ENCODE results near the gene NISCH.

Gene NISCH

DNA sequence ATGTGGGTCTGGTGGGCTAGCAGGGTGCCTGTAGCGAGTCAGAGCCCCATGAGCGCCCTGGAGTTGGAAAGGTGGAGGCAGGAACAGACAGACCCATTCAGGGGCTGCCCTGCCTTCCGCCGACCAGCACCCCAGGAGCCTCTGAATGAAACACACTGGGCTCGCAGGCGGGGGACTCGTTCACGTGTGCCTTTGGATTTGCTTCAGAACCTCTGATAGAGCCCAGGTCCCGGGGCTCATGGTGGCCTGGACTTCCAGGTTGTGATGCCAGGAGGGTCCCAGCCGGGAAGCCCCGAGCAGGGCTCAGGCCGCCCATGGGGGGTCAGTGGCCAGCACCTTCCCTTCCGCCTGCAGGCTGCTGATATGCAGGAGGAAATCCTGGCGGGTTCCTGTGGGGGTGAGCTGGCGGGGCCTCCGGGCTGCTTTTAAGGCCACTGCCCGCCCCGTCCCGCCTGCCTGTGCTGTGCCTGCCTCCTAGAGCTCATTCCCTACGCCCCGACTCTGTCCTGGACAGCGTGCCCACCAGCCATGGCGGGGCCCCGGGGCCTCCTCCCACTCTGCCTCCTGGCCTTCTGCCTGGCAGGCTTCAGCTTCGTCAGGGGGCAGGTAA, 39.6 kb downstream of the NISCH start, which contains the start of gene STAB1:
Gene STAB1 (plus strand): TSS at position 453 of the 610 bp plus-strand sequence. CDS start 76 bp downstream, at position 529.
- Histone ChIP-seq H3K9me3 (ENCODE audit: severe bottlenecking) (no peaks in the 10 kb centered on the region), H3K4me1 (ENCODE audit: insufficient read depth, poor library complexity, severe bottlenecking) (no peaks in the 10 kb centered on the region), H3K27me3 (ENCODE audit: insufficient read depth, poor library complexity, severe bottlenecking) (no peaks in the 10 kb centered on the region), H3K36me3 (ENCODE audit: low read depth) (peaks cover 13% of the 10 kb centered on the region; the same call in 1 of the 2 replicates), H3K4me3 (ENCODE audit: severe bottlenecking) (no peak within 1 kb of the TSS), H3K27ac (ENCODE audit: poor library complexity, severe bottlenecking) (no peak within 1 kb of the TSS)
- no peak for ATAC-seq (ENCODE audit: low read depth)
- TF ChIP-seq, protein P1, sequence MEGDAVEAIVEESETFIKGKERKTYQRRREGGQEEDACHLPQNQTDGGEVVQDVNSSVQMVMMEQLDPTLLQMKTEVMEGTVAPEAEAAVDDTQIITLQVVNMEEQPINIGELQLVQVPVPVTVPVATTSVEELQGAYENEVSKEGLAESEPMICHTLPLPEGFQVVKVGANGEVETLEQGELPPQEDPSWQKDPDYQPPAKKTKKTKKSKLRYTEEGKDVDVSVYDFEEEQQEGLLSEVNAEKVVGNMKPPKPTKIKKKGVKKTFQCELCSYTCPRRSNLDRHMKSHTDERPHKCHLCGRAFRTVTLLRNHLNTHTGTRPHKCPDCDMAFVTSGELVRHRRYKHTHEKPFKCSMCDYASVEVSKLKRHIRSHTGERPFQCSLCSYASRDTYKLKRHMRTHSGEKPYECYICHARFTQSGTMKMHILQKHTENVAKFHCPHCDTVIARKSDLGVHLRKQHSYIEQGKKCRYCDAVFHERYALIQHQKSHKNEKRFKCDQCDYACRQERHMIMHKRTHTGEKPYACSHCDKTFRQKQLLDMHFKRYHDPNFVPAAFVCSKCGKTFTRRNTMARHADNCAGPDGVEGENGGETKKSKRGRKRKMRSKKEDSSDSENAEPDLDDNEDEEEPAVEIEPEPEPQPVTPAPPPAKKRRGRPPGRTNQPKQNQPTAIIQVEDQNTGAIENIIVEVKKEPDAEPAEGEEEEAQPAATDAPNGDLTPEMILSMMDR (IDR thresholded peaks at IDR 0.05; ENCODE audit: poor library complexity, severe bottlenecking), result no peak
- DNase-seq (ENCODE audit: low spot score), result no peak

DNA sequence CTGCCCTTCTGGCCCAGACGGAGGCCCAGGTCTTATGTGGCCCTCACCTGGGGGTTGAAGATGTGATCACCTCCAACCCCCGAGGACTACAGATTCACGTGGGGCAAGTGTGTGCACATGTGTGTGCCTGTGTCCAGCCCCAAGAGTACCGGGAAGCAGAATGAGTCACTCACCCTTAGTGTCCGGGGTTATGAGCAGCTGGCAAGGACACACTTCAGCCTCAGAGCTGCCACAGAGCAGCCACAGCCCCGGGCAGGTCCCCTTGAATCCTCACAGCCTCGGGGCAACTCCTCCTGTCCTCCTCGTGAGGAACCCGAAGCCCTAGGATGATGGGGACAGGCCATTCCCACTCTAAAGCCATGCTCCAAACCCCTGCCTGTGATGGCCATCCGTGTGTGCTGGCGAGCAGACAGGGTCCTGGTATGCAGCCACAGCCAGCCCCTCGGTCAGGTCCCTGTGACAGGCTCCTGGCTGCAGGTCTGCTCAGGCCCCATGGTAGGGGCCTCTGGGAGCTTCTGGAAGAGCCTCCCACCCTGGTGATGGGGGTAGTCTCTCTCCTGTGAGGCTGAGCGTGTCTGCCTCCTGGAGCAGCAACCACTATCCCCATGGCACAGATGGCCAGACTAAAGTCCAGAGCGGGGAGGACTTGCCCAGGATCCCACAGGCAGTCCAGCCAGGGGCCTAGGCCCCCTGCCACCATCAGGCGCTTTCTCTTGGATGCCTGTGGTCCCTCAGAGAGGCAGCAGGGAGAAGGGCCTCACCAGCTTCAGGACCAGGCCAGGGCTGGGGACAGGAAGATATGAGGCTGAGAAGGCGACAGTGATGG, 40.6 kb downstream of the NISCH start:
- no peak overlapping the region for H3K4me3 ChIP-seq (ENCODE audit: severe bottlenecking)
- H3K27me3 ChIP-seq (ENCODE audit: insufficient read depth, poor library complexity, severe bottlenecking), result no peaks in the 10 kb centered on the region
- H3K27ac ChIP-seq (ENCODE audit: poor library complexity, severe bottlenecking), result no peak overlapping the region
- H3K36me3 ChIP-seq (ENCODE audit: low read depth), result peaks cover 5% of the 10 kb centered on the region; the same call in 1 of the 2 replicates
- ATAC-seq (ENCODE audit: low read depth) (peak; percentile 28; the same call in 2 of the 3 replicates), DNase-seq (ENCODE audit: low spot score) (no peak)
- no peaks in the 10 kb centered on the region for H3K4me1 ChIP-seq (ENCODE audit: insufficient read depth, poor library complexity, severe bottlenecking)
- TF ChIP-seq, protein P1 (IDR thresholded peaks at IDR 0.05; ENCODE audit: poor library complexity, severe bottlenecking), result no peak
- no peaks in the 10 kb centered on the region for H3K9me3 ChIP-seq (ENCODE audit: severe bottlenecking)

DNA sequence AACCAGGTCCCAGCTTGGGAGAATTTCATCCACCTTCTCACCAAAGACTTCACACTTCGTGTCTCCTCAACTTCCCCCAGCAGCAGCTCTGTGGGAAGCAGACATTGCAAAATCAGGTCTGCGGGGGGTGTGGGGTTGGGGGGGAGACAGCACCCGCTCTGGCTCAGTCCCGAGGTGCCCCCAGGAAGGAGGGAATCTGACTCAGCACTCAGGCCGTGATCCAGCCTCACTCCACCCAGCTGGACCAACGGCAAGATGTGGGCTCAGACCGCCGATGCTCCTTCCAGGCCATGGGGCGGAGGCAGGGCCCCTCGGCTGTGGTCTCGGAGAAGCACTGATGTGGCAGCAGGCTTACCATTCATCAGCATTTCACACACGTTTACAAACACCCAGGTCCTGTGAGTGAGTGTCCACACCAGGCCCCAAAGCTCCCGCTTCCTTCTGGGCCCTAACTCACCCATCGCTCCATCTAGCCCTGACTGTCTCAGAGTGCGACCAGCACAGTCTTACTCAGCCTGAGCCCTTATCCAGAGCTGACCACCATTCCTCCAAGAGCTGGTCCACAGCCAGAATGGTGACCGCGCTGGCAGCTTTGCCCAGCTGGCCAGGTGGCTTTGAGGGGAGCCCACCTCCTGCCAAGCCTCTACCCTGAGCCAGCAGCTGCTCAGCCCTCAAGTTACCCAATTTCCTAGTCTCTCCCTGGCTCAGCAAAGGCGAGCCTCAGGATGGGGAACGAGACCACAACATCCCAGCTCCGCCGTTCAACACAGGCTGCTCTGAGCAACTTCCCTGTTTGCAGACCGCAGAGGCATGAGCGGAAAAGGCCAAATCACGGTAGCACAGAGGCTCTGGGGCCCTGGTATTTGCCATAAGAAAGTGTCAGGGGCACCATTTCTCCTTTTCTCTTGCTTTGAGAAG, 43.0 kb downstream of the NISCH start:
- H3K4me3 ChIP-seq (ENCODE audit: severe bottlenecking), result no peak overlapping the region
- no peak for ATAC-seq (ENCODE audit: low read depth)
- H3K4me1 ChIP-seq (ENCODE audit: insufficient read depth, poor library complexity, severe bottlenecking), result no peaks in the 10 kb centered on the region
- no peak for DNase-seq (ENCODE audit: low spot score)
- TF ChIP-seq, protein P1 (IDR thresholded peaks at IDR 0.05; ENCODE audit: poor library complexity, severe bottlenecking), result no peak
- no peaks in the 10 kb centered on the region for H3K36me3 ChIP-seq (ENCODE audit: low read depth)
- H3K27me3 ChIP-seq (ENCODE audit: insufficient read depth, poor library complexity, severe bottlenecking), result no peaks in the 10 kb centered on the region
- no peak overlapping the region for H3K27ac ChIP-seq (ENCODE audit: poor library complexity, severe bottlenecking)
- H3K9me3 ChIP-seq (ENCODE audit: severe bottlenecking), result no peaks in the 10 kb centered on the region

DNA sequence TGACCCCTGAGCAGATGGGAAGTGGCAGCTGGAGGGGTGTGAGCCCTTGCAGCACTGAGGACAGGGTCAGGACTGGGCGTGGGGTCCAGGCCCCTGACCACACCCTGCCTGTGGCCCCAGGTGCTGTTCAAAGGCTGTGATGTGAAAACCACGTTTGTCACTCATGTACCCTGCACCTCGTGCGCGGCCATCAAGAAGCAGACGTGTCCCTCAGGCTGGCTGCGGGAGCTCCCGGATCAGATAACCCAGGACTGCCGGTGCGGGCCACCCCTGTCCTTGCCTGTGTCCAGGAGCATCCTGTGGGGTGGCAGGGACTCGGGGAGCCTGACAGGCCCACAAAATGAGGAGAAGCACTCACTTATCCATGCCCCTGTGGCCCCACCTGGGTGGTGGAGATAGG, 45.6 kb downstream of the NISCH start:
- Histone ChIP-seq H3K27ac (ENCODE audit: poor library complexity, severe bottlenecking) (no peak overlapping the region), H3K4me3 (ENCODE audit: severe bottlenecking) (no peak overlapping the region), H3K9me3 (ENCODE audit: severe bottlenecking) (no peaks in the 10 kb centered on the region), H3K4me1 (ENCODE audit: insufficient read depth, poor library complexity, severe bottlenecking) (no peaks in the 10 kb centered on the region), H3K27me3 (ENCODE audit: insufficient read depth, poor library complexity, severe bottlenecking) (no peaks in the 10 kb centered on the region), H3K36me3 (ENCODE audit: low read depth) (no peaks in the 10 kb centered on the region)
- TF ChIP-seq, protein P1 (IDR thresholded peaks at IDR 0.05; ENCODE audit: poor library complexity, severe bottlenecking), result no peak
- DNase-seq (ENCODE audit: low spot score), result no peak
- ATAC-seq (ENCODE audit: low read depth), result no peak

Data from RWPE2 (cell line).